GM19455 (cell line): ENCODE results near the gene GPRIN3.

Experiments
- ATAC-seq: cut with Tn5 transposase; IDR thresholded peaks from one replicate; pipeline ENCODE4 v1.9.1; 2021; ENCODE audit not compliant: unreplicated experiment

The GPRIN3 gene

DNA sequence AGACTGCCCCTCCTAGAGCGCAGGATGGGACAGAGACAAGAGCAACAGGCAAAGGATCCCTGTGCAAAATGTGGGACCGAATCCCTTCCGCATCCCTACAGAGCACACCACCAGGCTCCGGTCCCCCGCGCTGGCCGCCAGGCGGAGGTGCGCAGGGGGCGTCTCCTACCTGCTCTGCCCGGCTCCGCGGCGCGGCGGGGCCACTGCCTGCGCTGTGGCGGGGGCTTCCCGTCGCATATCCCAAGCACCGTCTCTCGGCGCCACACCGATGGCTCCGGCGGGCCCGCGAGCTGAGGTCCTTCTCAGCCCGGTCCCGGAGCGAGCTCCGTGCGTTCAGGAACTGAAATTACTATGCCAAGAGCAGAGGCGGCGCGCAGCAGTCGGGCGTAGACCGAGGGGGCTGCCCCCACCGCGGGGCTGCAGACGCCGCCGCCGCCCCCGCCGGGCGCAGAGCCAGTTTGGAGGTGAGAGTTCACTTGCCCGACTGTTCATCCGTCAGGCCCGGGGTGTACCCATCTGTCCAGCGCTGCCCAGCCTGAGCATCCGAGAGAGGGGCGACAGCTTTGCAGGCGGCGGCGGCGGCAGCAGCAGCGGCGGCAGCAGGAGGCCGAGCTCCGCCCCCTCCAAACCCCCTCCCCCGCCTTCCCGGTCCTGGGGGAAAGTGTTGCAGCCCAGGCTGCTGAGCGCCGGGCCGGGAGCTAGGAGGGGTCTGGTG lies at the start of gene GPRIN3:
TSS of gene GPRIN3 (minus strand) at position 355 of the 715 bp plus-strand sequence. CDS start 57,690 bp downstream, outside the sequence.
- no peak for ATAC-seq

DNA sequence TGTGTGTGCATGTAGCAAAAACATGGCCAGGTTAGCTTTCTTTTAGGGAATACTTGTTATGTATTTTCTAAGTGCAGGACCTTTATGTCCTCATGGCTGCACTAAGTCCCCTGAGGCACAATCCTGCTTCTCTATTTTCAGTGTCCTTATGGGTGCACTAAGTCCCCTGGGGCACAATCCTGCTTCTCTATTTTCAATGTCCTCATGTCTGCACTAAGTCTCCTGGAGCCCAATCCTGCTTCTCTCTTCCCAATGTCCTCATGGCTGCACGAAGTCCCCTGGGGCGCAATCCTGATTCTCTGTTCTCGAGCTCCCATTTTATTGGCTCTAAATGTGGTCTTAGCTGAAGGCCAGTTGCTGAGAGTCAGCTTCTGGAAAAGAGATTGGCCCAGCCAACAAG lies 49.7 kb upstream of the GPRIN3 start:
- no peak for ATAC-seq

DNA sequence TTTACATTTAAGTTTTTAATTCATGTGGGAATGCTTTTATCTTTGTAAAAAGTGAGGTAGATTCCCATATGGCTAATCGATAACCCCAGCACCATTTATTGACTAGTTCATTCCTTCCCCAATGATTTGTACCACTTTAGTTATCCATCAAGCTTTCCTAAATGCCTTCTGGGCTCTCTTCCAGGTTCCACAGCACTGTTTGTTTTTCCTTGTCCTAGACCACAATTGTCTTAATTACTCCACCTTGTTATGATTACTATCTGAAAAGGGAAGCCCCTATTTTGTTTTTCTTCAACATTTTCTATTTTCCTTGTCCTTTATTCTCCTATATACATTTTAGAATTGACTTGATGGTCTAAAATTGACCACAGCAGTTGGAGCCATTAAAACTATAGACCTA lies 48.5 kb upstream of the GPRIN3 start:
- ATAC-seq, result no peak

DNA sequence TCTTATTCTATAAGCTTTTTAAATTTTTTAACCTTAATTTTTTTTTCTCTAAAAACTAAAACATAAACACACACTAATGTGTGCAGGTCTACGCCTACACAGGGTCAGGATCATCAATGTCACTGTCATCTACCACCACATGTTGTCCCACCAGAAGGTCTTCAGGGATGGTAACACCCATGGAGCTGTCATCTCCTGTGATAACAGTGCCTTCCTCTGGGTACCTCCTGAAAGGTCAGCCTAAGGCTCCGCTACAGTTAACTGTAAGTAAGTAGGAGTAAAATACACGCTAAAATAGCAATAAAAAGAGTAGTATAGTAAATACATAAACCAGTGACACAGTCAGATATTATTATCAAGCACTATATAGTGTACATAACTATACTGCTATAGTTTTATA lies 45.9 kb upstream of the GPRIN3 start:
- no peak for ATAC-seq

DNA sequence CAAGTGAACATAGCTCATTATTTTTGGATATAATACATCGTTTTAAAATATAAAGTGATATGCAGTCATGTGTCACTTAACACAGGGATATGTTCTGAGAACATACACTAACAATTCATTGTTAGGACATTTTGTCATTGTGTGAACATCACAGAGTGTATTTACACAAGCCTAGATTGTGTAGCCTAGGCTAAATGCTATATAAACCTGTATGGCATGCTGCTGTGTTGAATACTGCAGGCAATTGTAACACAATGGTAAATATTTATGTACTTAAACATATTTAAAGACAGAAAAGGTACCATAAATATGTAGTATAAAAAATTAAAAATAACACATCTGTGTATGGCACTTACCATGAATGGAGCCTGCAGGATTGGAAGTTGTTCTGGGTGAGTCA lies 44.9 kb upstream of the GPRIN3 start:
- ATAC-seq, result no peak

DNA sequence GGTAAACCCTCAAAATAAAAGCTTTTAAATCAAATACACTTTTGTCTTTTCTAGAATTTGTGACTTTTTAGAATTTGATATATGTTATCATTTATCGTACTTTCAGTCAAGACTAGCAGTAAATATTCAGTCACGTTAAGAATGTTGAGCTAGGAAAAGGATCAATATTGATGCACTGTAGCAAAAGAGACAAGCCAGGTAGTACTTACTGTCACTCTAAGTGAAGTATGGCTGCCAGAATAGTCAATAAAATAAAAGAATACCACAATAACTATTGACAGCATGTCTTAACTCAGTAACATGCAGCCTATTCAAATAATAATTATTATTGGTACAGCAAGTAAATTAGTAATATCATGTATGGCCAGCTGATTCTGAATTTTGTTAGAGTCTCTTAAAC lies 43.6 kb upstream of the GPRIN3 start:
- no peak for ATAC-seq

DNA sequence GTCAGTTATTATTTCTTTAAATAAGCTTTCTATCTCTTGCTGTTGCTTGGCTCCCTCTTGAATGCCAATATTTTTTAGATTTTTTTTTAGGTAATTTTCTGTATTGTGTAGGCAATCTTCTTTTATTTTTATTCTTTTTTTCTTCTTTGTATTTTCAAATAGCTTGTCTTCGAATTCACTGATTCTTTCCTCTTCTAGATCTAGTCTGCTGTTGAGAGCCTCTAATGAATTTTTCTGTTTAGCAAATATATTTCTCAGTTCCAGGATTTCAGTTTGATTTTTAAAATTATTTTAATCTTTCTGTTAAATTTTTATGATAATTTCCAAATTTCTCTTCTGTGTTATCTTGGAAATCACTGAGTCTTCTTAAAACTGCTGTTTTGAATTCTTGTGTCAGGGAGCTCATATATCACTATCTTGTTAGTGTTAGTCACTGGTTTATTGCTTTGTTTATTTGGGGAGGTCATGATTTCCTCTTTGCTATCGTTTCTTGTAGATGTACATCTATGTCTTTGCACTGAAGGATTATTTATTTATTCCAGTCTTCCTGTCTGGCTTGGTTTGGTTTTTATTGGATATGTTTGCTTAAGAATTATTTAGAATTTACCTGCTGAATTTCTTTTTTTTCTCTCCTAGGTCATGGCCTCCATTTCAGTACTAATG lies 39.9 kb upstream of the GPRIN3 start:
- ATAC-seq, result no peak

DNA sequence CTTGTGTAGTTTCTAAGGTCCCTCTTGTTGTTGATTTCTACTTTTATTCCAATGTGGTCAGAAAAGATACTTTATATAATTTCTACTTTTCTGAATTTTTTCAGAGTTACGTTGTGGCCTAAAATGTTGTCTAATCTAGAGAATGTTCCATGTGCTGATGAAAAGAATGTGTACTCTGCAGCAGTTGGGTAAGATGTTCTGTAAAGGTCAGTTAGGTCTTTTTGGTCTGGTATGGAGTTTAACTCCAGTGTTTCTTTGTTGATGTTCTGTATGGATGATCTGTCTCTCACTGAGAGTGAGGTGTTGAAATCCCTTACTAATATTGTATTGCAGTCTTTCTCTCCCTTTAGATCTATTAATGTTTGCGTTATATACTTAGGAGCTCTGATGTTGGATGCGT lies 37.0 kb upstream of the GPRIN3 start:
- ATAC-seq, result no peak

DNA sequence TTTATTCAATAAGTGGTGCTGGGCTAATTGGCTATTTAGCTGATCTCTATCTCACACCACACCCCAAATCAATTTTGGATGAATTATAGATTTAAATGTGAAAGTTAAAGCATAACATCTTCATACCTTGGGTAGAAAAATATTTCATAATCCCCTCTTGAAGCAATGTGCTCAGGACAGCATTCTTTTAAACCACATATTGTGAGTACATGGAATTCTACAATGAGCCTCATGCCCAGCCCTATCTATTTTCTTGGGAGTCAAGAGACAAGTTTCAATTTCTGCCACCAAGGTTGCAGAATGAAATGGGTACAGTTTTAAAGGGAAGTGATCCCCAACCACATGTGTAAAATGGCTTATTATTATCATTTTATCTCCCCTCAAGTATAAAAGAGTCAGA lies 30.6 kb upstream of the GPRIN3 start:
- ATAC-seq, result no peak

DNA sequence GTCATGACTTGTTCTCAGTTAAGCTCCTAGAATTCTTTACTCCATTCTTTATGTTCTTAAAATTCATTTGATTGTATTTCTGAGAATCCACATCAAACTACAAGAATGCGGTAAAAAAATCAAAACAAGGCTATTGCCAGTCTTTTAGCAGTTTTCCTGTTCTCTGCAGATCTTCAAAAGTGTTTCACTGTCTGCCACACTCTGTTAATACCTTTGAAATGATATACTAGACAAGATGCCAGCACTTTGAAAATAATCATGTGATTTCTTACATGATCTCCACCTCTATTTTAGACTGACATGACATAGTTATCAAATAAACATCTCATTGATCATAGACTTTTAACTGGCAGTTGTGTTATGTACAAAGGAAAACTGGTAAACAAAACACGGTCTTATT lies 30.1 kb upstream of the GPRIN3 start:
- no peak for ATAC-seq

DNA sequence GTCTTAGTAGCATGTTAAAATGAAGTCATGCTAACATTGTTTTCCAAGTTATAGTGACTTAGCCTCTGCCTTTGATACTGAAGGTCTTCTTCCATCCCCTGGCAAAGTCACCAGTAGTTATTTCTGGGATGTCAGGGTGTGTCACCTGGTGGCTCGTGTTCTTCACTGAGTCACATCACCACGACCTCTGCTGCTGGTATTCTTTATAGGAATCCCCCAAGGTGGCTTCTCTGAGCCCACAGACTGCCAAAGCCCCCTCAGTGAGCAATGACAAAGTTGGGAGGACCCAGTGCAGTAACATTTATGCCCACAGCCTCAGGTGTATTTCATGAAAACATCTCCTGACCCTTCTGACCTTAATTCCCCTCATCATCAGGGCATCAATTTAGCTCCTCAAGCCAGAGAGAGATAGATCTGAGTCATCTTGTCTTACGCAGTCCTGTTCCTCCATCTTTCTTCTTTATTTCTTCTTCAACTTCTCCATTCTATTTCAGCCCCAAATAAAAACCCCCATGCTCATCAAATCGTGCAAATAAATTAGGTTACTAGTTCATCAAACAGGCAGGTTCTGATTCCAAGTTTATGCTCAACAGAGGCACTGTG lies 29.3 kb upstream of the GPRIN3 start:
- ATAC-seq, result no peak

DNA sequence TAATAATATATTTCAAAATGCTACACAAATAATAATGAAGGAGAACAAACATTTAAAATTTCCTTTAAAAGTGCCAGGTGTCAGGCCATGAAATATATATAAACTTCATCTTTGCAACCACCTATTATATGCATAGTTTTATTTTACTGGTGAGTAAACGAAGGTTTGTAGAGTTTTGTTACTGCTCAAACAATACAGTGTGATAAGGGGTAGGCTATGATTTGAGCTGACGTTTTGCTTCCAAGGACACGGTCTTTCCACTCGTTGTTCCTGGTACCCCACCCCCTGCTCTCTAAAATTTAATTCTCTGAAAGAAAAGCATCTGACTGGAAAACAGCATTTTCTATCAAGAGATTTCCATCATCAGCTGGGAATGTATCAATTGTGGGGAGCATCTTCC lies 27.2 kb upstream of the GPRIN3 start:
- ATAC-seq, result no peak

DNA sequence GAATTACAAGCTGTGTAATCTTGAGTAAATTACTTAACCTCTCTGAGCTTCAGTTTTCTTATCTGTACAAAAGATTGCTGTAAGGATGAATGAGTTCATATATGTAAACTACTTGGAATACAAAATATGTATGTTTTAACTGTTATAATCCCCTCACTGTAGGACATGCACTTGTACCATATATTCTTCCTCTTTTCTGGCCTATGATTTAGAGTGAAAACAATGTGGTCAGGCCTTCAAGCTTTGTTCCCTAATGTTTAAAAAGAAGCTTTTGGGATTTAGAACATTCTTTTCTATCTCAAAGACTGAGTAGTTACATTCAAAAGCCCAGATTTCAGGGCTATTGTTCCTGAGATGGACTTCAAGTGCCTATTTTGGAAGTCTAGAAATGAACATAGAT lies 26.7 kb upstream of the GPRIN3 start:
- no peak for ATAC-seq

DNA sequence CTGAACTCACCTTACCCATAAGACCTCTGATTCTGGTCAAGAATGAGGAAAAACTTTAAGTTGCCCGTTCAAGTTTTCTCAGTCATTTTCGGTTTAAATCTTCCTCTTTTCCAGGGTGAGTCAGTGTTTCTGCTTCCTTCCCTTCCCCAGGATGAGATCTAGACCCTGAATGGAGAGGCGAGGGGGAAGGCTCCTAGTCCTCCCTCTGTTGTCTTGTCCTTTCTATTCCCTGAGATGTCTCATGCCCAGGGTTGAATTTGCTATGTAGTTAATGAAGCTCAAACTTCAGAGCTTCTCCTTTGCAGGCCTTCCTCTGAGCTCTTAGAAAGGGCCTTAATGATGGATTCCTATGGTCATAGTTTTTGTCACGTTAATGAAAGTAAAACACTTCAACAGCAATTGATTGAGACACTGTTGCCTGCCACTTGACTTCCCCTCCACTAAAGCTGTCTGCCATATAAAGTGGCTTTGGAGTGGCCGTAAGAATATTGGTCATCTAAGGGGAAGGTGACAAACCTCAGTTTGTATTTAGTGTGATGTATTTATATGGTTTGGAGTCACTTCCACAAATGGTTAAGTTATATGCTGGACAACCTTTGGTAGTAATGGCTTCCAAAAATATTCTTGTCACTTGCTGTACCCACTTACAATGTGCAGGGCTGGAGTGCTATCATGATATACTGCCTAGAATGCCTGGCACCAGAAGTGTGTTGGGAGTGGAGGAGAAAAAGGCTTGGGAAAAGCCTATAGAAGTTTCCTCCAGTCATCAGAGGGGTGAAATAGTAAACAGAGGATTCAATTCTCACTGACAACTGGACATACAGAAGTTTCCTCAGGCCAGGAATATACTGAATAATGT lies 24.3 kb upstream of the GPRIN3 start:
- ATAC-seq, result no peak

DNA sequence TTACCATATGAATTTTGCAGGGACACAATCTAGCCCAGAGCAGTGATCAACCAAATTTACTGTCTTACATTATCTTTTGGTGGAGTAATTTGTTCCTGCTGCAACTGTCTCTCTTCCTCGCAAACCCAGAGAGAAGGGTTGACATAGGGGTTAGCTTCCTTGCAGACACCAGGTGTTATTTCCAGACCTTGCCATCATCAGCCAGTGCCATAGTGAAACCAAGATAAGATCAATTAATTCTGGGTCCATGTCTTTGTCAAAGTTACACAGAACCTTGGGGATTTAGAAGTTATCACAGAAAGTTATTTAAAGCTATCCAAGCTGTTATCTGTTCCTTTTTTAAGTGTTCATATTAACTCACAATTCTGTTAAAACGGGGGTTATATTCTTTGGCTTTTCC lies 23.6 kb upstream of the GPRIN3 start:
- ATAC-seq, result no peak

DNA sequence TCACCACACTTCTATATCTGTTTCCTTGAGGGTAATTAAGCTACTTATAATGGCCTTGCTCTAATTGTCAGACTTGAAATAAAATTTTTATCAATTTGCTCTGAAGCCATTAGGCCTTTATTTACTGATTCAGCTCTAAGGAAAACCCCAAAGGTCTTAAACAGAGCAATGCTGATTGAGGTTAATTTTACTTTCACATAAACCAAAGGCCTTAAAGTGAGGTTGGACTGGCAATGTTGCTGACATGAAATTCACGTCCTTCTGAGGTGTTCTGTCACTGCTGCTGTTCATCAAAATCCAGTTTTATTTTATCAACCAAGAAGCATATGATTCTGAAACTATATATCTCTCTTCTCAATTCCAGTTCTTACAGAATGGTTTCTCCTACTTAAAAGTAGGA lies 21.7 kb upstream of the GPRIN3 start:
- ATAC-seq, result no peak

DNA sequence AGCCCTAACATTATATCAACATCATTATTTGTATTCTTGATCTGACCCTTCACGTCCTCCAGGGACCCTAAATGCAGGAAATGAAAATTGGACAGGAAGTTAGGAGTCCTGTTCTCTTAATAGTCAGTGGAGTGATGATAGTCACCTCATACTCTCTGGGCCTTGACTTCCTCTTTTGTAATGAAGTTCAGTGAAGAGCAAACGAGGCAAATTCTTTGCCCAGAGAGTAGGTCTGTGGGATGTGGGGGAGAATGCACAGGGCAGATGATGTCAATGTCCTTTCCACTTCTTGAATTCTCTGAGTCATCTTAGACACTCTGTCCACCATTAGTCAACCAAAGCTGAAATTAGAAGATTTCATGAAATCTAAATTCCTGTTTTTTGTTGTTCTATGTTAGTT lies 17.1 kb upstream of the GPRIN3 start:
- ATAC-seq, result no peak

DNA sequence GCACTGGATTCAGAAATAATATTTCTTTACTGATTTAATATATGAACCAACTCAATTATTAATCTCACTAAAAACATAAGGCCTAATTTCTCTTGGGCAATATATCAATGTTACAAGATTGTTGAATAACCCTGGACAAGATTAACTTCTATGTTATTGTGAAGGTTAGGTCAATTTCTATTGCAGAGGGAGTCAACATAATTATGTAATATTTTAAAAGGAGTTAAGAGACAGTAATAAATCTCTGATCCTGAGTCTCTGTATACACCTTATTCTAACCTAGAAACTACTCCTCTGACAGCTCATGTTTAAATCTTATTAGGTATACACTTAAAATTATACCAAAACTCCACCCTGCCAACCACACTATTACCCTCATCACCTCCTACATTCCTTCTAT lies 15.1 kb upstream of the GPRIN3 start:
- ATAC-seq, result no peak

DNA sequence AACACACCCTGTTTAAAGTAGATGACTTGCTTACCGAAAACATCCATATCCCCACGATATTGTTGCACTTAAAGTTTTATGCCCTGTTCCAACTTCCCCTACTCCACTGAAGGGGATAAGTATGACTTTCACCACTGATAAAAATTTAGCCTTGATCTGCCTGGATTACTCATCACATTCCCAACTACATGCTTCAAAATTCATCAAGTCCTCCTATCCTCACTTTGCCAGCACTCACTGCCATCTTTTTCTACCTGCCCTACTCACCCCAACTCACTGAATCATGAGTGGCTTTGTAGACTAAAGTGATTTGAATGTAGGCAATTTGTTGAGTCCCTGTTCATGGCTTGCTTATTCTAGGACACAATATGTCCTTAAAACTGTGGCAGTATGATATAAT lies 12.2 kb upstream of the GPRIN3 start:
- ATAC-seq, result no peak

DNA sequence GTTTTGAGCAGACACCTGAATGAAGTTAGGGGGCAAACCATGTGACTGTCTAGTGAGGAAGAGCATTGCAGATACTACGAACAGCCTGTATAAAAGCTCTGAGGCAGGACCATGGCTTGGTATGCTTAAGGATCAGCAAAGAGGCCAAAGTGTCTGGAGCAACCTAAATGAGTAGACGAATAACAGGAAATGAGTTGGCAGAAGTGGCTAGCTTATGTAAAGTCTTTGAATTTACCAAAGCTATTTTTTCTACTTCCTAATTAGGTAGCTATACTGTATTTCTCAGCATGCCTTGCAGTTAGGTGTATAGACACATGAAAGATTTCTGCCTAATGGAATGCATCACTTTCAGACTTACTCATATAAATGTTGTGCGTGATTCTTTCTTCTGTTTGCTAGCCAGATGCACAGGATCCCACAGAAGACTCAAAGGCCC lies 9.3 kb upstream of the GPRIN3 start:
- no peak for ATAC-seq

DNA sequence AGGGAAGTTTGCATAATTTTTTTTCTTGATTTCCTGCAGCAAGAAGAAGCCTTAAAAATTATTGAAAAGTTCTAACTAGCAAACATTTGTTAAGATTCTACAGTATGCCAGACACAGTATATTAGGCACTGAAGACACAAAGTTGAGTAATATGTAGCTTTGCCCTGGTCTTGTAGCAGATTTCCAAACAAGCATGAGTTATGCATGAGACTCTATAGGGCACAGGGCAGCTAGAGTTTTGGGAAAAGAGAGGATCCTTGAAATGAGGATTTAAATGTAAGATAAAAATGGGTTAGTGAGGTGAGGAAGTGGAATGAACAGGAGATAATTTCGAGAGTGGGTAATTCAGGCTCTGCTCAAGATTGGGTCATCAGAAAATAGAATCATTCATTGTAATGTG lies 8.6 kb upstream of the GPRIN3 start:
- ATAC-seq, result no peak

DNA sequence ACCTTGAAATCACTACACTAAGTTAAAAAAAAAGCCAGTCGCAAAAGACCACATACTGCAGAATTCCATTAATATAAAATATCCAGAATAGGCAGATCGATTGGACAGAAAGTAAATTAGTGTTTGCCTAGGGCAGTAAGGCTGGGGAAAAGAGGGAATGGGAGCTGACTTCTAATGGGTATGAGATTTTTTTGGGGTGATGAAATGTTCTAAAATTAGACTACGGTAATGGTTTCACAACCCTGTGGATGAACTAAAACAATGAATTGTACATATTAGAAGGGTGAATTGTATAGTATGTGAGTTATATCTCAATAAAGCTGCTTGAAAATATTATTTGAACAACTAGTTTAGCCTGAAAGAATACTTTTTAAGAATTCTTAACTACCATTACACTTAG lies 6.7 kb upstream of the GPRIN3 start:
- no peak for ATAC-seq
